ENCODE data around the gene ETF1.

Gene ETF1

DNA sequence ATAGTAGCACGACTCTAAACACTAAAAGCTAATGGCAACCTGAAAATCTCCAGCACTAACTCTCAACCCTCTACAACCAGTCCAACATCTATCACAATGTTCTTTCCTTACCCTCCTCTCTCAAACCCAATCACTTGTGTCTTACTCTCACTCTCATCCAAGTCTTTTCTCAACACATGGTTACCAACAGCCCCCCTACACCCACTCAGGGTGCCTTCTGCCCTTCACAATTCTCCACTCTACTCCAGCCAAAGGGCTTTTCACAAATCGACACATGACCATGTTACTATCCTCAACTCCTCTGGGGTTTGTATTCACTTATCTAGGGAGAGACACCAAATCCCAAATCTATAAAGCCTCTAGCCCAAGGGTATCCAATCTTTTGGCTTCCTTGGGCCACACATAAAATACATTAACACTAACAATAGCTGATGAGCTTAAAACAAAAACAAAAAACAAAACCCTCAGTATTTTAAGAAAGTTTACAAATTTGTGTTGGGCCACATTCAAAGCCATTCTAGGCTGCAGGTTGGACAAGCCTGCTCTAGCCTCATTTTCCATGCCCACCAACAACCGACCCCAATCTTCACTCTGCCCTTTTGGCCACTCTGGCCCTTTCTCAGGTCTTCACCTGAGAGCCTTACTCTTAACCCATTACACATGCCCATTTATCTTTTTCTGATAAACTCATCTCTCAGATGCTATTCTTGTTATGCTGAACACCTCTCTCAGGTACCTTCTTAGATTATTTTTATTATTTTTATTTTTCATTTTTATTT lies 20.5 kb upstream of the ETF1 start:
- no peak for DNase-seq (ENCODE audit: low spot score)

GRCh38 chr5:138560971-138561370 lies 17.9 kb upstream of the ETF1 start:
- DNase-seq (ENCODE audit: low spot score): no peak

- no peak for DNase-seq (ENCODE audit: low spot score)
Observed at GRCh38 chr5:138559937-138560336, 16.9 kb upstream of the ETF1 start.

DNA sequence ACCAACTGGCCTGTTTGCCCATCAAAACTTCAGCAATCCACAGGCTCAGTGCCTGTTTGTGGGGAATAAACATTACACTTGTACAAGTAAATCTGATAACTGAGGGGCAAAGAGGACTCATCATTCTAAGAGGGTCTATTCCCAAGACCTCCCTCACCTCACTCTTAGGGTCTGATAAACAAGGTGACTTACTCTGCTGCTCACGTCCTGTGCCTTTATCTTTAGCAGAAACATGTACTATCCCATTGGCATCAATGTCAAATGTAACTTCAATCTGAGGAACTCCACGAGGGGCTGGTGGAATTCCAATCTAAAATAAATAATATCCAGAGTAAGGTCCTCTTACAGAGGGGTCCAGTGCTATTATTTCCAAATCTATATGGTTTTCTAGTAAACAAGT lies 14.6 kb upstream of the ETF1 start:
- DNase-seq (ENCODE audit: low spot score): no peak

DNA sequence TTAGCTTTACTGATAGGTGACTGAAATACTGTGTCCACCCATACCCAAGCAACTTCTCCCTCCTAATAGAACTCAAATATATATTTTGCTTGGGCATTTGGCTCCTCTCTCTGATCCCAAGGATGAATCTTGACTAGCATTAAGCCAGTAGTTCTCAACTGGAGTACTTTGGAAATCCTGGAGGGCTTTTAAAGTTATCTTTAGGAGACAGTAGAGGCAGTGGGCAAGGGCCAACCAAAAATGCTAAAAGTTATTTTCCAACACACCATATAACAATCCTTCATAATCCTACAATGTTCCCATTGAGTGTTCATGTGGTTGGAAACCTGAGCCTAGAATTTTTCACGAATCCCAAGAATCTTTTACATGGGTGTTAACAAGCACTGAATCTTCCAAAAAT lies 11.1 kb upstream of the ETF1 start:
- DNase-seq (ENCODE audit: low spot score): no peak

DNA sequence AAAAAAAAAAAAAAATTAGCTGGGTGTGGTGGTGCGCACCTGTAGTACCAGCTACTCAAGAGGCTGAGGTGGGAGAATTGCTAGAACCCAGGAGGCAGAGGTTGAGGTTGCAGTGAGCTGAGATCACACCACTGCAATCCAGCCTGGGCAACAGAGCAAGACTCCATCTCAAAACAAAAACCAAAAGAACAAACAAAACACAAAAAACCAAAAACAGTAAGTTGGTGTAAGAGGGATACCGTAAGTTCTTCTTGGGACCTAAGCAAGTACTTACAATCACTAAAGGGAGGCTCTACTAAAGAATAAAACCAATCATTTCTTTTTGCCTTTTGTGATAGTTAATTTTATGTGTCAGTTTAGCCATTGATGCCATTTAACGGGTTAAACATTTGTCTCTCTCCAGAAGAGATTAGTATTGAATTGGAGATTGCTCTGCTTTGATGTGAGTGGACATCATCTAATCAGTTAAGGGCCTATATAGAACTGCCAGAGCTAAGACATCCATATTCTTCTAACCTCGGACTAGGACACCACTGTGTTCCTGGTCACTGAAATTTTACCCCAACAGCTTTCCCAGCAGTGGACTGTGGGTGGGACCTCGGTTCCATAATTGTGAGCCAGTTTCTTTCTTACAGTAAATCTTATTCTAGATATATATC lies 10.5 kb upstream of the ETF1 start:
- no peak for DNase-seq (ENCODE audit: low spot score)

- no peak for DNase-seq (ENCODE audit: low spot score)
Observed at GRCh38 chr5:138552657-138553056, 9.6 kb upstream of the ETF1 start.

DNA sequence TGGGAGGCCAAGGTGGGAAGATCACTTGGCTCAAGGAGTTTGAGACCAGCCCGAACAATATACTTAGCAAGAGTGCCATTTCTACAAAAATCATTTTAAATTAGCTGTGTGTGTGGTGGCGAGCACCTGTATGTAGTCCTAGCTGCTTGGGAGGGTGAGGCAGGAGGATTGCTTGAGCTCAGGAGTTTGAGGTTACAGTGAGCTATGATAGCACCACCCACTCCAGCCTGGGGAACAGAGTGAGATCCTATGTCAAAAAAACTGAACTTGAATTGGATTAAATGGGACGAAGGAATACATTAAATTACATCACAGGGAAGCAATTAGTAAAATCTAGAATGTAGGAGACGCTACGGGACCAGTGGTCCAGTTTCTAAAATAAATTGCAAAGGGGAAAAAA lies 6.4 kb upstream of the ETF1 start:
- no peak for DNase-seq (ENCODE audit: low spot score)

- no peak for DNase-seq (ENCODE audit: low spot score)
Observed at GRCh38 chr5:138545919-138546562, 3.0 kb upstream of the ETF1 start.

DNA sequence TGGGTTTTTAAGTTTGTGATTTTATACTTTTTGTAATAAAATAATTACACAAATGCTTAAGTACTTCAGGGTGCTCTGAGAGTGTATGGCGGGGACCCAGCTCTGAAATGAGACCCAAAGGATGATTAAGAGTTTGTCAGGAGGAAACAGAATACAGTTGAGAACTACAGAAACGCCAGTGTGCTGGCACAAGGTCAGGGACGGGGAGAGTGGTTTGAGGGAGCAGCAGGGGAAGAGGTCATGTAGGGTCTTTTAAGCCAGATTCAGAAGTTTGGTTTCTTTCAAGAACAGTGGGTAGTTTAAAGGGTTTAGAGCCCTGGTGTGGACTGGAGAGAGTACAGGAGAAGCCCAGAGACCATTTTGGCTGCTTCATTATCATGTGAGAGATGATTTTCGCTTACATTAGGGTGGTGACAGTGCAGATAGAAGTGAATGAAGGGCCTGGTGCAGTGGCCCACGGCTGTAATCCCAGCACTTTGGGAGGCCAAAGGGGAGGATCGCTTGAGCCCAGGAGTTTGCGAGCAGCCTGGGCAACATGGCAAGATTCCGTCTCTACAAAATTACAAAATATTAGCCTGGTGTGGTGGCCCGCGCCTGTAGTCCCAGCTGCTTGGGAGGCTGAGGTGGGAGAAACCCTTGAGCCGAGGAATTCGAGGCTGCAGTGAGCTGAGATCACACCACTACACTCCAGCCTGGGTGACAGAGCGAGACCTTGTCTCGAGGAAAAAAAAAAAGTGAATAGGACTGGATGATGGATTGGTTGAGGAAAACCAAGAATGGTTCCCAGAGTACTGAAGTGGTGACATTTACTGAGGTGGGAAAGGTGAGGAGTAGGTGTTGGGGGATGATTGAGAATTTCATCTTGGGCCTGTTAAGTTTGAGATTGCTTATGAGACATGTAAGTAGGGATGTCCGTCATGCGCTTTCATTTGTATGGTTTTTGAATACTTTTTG lies 1.4 kb upstream of the ETF1 start:
- DNase-seq (ENCODE audit: low spot score): peak; percentile 42

DNA sequence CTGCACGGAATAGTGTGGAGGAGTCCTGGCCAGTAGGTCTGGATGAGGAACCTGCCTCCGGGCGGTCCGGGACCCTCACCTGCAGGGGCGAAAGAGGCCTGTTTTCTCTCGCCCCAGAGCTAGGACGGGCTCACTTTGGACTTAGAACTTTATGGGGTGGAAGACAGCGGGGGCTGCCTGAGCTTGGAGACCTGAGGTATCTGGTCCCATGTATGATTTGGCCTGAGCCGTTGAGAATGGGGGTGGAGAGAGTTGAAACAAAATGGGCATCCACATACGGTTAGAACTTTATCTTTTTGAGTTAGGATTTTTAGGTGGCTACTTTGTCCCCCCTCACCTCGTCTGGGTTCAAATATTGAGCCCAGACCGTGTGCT lies 681 bp upstream of the ETF1 start:
- DNase-seq (ENCODE audit: low spot score): no peak

DNA sequence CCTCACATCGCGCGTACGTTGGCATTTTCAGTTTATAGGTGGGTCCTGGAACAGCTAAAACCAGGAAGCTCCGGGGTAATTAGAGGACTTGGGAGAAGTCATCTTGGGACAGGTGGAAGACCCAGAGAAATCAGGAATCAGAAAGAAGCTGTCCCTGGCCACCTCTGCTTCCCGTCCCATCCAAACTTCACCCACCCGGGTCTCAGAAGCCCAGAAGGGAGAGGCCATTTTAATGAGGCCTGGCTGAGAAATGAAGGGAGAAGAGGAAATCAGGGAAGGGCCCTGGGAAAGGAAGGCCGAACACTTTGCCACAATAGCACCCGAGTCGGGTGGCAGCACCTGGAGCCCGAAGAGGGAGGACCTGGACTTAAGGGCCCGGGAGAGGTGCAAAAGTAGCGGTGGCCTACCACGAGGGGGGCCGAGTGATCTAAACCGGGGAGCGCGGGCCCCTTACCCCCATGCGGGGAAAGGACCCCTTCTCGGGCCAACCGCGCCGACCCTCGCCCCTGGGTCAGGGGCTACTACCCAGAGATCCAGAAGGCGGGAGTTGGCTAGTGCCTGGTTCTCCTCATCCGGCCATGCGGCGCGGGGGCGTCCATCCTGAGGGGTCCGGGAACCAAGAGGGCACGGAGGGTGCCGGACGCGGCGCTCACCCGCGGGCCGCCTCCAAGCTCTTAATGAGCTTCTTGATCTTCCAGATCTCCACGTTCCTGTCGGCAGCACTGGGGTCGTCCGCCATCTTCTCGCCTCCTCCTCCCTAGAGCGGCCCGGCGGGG lies 668 bp downstream of the ETF1 start:
- DNase-seq (ENCODE audit: low spot score): no peak

GRCh38 chr5:138541511-138542179 lies 1.4 kb downstream of the ETF1 start:
- DNase-seq (ENCODE audit: low spot score): no peak

DNA sequence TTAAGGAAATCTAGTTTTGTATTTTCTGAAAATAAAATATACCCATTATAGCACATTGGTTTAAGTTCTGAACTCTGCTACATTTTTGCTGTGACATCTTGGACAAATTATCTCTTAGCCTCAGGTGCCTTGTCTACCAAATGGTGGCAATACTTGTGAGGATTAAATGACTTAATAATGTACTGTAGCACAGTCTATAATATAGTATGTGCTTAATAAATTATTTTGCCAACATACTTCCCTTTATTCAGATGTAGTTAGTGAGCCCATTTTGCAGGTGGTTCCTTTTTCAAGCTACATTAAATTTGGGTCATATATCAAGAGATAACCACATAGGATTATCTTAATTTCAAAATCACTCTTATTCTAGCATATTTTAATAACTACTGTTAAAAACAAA lies 3.2 kb downstream of the ETF1 start:
- DNase-seq (ENCODE audit: low spot score): no peak

DNA sequence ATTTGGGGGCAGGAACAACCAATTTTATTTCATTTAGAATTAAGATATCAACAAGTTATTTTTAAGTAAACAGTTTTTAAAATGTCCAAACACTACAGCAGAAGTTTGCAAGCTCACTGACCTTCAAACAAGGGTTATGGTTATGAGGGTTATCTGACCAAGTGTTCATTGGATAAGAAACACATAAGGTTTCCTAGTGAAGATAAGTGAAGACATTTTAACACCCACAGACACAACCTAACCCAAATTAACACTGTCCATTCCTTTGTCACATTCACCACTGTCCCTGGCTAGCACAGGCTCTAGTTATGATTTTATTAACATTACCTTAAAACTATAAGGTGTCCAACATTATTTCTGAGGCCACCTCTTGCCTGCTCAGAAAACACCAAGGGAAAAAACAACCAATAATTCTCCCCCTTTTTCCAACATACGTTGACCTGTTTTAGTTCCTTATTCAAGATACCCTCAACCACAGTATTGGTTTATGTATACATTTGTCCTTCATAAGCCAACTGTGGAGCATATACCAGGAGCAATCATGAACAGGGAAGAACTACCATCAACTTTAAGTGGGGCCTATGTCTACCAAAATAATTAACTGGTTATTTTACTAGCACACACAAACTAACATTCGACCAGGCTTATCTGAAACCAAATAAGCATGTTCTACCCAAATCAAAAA lies 4.0 kb downstream of the ETF1 start:
- DNase-seq (ENCODE audit: low spot score): no peak

DNA sequence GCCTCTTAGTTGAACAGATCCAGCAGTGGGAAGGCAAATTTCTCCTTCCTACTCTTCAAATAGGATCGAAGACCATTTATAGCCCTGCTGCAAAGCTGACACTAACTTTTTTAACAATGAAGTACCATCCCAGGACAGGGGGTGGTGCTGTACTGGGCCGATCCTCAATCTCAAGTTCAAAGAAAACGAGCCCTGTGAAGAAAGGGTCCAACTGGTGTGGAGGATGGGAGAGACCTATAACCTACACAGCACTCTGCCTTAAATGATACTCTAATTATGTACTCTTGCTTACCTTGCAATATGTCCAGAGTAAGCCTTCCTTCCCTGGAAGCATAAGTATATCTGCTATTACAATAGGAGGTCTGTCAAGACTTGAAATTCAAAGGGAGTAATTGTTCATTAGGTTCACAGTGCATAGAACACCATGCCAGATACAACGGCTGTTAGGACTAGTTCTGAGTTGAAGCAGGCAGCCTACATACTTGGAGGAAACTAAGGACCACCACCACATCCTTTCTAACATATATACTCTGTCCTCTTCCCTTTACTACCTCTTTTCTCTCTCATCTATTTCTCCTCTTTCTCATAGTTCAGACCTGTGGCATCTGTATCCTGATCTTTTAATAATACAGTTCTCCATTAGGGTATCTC lies 6.2 kb downstream of the ETF1 start:
- peak; percentile 53 for DNase-seq (ENCODE audit: low spot score)

DNA sequence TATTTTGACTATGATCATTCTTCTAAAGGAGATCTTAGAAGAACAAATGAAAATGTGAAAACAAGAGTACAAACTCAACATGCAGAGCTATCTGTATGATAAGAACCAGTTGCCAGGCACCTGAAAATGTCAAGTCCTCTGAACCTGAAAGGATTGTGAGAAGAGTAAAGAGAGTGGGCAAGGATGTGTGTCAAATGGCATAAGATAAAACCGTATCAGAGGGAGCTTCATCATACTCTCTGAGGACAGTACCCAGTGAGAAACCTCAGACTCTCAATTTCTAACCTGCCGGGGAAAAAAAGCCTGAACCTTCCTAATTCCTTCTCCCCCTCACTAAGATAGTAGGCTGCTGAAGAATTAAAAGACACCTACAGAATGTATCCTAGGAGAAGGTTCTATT lies 6.8 kb downstream of the ETF1 start:
- no peak for DNase-seq (ENCODE audit: low spot score)

GRCh38 chr5:138533973-138534941 lies 8.8 kb downstream of the ETF1 start:
- DNase-seq (ENCODE audit: low spot score): no peak

- no peak for DNase-seq (ENCODE audit: low spot score)
Observed at GRCh38 chr5:138529812-138530211, 13.2 kb downstream of the ETF1 start.

Data from pons (tissue), 1 donor.